NCI-H345 (cell line): ENCODE measurements around the gene ACCS.

Experiments
- DNase-seq: peaks from one replicate; lab custom pipeline; 2025; lab: John Stamatoyannopoulos, UW

The ACCS gene

GRCh38 chr11:44094260-44094868, 28.3 kb downstream of the ACCS start:
- DNase-seq = peak; percentile 88

- DNase-seq = peak; percentile 83
These were observed 29.7 kb downstream of the ACCS start, which contains the start of gene EXT2 for GRCh38 chr11:44095506-44096359. Gene EXT2 (plus strand): TSS chr11:44095678. CDS start chr11:44107713, 12,035 bp downstream.

DNA sequence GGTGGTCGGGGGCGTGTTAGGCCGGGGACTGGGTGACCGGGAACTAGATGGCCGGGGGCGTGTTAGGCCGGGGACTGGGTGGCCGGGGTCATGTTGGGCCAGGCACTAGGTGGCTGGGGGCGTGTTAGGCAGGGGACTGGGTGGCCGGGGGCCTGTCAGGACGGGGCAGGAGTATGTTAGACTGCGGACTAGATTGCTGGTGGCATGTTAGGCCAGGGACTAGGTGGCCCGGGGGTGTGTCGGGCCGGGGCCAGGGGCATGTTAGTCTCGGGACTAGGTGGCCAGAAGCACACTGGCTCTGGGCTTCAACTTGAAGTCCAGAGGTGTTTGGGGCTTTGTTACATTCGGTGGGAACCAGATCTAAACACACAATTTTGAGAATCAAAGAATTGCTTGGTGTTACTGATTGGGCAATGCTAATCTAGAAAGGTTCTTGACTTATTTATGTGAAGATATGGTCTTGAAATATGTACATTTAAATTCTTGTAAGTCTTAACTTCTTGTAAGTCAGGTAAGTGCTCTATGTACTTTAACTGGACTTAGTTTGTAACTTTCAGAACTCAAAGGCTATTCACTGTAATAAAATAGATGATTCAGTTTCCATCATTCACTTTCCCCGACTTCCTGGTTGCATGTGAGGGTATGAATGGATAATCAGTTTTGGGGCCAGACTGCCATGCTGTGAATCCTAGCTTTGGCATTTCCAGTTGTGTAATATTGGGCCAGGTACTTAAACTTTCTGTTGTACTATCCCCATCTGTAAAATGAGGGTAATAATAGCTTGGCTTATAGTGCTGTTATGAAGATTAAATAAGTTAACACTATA, 30.5 kb downstream of the ACCS start:
- no peak for DNase-seq

- DNase-seq = no peak
These were observed 31.8 kb downstream of the ACCS start for GRCh38 chr11:44097821-44098220.

DNA sequence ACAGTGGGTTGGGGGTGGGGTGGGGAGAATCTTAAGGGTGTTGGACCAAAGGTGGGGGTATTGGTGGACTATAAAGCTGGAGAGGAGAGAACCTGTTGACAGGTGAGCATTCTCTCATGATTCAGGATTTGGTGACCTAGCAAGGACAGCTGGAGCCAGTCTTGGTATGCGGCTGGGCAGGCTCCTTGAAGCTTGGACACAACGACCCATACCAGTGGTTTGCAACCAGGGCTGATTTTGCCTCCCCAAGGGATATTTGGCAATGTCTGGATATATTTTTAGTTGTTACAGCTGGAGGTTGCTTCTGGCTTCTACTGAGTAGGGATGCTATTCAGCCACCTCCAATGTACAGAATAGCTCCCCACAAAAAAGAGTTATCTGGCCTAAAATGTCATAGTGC, 35.0 kb downstream of the ACCS start:
- DNase-seq = no peak

GRCh38 chr11:44104481-44105294, 38.6 kb downstream of the ACCS start:
- DNase-seq = no peak

DNA sequence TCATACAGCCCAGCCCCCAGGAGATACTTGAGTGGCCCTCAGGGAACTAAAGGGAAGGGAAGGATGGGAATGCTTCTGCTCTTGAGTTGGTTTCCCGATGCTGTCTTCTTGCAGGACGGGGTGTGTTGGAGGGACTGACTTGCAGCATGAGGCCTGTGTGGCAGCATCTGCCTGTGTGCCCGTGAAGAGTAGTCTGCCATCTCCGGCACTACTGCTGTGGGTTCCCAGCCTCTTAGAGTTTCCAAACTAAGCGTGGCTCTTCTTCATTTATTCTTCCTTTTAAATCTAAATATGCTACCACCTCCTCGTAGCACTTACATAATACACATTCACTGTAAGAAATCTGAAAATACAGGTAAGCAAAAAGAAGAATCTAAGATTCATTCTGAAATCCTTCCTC, 42.2 kb downstream of the ACCS start:
- no peak for DNase-seq

DNA sequence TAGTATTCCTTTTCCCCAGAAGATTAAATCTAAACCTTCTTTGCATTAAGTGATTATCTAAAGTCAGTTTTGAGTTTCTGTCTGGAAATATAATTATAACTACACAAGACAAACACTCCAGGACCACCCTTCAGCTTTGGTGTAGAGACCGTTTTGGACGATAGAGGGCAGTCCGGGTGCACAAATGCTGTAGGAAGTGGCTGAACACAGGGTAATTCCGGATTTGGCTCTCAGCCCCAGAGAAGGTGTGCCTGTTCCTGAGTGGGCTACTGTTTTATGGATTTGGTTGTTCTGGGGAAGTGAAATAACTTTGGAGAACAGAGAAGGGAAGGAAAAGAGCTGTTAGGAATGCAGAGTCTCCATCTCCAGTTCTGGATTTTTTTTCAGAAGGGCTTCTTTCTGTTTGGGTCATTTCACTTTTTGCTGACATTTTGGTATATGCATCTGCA, 44.2 kb downstream of the ACCS start:
- DNase-seq = peak; percentile 35

GRCh38 chr11:44112091-44112821, 46.2 kb downstream of the ACCS start:
- peak; percentile 15 for DNase-seq

GRCh38 chr11:44113018-44113417, 46.9 kb downstream of the ACCS start:
- DNase-seq = no peak

- DNase-seq = no peak
These were observed 47.5 kb downstream of the ACCS start for GRCh38 chr11:44113572-44113971.

- DNase-seq = no peak
These were observed 50.3 kb downstream of the ACCS start for GRCh38 chr11:44116234-44116830.

DNA sequence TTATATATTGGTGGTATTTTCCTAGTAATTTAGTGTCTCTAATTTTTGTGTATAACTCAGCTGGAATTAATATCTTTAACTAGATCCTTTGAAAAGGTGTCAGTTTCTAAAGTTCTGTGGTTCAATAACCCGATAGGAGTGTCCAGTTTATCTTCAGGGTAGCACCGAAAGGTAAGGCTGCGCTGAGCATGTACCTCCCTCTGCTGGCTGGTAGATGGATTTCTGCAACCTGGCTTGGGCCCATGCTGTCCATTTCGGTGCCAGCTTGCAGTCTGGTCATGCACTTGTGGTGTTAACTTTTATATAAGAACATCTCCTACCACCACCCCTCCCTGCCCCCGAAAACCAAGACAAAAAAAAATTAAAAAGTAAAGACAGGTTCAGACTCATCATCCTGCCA, 54.1 kb downstream of the ACCS start:
- DNase-seq = no peak

GRCh38 chr11:44125598-44125997, 59.5 kb downstream of the ACCS start:
- DNase-seq = no peak

DNA sequence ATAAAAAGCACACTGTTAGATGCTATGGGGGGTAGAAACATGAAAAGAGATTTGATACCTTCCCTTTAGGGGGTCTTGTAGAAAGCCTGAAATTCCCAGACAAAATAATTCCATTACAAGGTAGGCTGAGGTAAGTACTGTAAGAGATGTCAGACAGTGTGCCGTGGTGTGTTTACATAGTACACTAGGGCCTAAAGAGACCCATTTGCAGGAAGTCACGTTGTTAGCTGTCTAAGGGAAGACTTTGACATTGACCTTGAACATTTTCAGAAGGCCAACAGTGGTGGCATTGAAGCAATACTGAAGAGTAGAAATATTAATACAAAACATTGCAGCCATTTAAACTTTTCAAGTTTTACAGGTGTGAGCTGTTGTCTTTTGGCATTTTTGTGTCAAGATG, 60.2 kb downstream of the ACCS start:
- DNase-seq = no peak

DNA sequence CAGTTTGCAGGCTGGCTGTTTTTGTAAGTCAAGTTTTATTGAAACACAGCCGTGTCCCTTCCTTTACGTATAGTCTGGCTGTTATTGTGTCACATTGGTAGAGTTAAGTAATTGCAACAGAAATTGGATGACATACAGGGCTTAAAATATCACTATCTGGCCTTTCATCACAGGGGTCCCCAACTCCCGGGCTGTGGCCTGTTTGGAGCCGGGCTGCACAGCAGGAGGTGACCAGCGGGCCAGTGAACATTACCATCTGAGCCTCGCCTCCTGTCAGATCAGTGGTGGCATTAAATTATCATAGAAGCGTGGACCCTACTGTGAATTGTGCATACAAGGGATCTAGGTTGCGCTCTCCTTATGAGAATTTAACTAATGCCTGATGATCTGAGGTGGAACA, 61.1 kb downstream of the ACCS start:
- no peak for DNase-seq

DNA sequence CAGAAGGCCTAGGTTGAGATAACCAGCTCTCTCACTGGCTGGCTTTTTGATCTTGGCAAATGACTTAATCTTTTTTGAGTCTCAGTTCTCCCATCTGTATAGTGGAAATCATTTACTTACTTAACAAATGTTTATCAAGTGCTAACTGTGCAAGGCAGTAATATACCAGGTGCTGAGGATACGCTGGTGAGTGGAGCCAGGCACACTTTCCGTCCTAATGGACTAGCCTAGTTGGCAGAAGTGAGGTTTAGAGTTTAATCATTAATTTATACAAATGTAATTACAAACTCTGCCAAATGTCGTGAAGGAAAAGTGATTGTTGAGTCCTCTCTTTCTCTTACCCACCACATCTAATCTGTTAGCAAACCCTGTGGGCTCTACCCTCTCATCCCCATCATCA, 62.7 kb downstream of the ACCS start:
- no peak for DNase-seq

- no peak for DNase-seq
These were observed 64.7 kb downstream of the ACCS start for GRCh38 chr11:44130751-44131150.

DNA sequence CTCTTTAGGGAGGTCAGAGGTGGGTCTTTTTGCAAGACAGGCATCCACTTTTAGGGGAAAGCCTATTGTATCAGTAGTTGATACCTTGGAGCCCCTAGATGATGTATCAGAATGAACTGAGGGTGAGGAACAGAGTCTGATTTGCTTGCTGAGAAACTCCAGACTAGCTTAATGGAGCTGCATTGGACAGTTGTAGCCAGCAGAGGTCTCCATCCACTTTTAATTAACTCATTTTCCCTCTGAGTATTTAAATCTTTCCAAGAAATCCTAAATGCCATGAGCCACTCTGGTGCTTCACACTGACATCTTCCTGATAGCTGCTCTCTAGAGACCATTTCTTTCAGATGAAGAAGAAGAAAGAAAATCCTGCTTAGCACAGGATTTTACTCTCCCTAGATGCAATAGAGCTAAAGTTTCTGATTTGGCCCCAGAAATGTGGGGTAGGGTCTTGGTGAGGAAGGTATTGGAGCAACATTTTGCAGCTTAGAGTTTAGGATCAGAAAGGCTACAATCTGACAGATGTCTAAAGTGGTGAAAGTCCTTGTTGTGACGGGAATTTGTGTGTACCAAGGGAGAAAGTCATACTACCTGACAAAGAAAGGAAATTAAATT, 67.4 kb downstream of the ACCS start:
- no peak for DNase-seq
